HUES6 (cell line): ENCODE results near the gene SCRG1.

Experiments
- H3K27ac ChIP-seq: 2 replicates; pipeline ENCODE4 v1.7.0; 2013; ENCODE audit warnings: low read depth, mild to moderate bottlenecking, low read length, inconsistent platforms
- H3K27me3 ChIP-seq: 2 replicates; pipeline ENCODE4 v1.6.1; 2013; ENCODE audit warnings: low read length; ENCODE audit not compliant: control insufficient read depth, insufficient read depth
- H3K36me3 ChIP-seq: 2 replicates; pipeline ENCODE4 v1.6.1; 2013; ENCODE audit warnings: low read length; ENCODE audit not compliant: control insufficient read depth, insufficient read depth
- H3K4me1 ChIP-seq: 2 replicates; pipeline ENCODE4 v1.6.1; 2013; ENCODE audit warnings: low read length; ENCODE audit not compliant: control insufficient read depth, insufficient read depth
- H3K4me3 ChIP-seq: 2 replicates; pipeline ENCODE4 v1.5.1; 2013; ENCODE audit warnings: low read depth, low read length
- H3K9ac ChIP-seq: one replicate; pipeline ENCODE4 v1.6.1; 2013; ENCODE audit warnings: mild to moderate bottlenecking, low read length
- H3K9me3 ChIP-seq: 2 replicates; pipeline ENCODE4 v1.6.1; 2013; ENCODE audit warnings: low read depth, low read length; ENCODE audit not compliant: control insufficient read depth, insufficient read depth

Gene SCRG1

GRCh38 chr4:173398779-173399415 lies at the start of gene SCRG1:
Gene SCRG1 (minus strand): TSS chr4:173399116. CDS start chr4:173391414, 7,702 bp downstream.
- Histone ChIP-seq H3K9me3 (no peaks in the 10 kb centered on the region), H3K4me1 (peaks cover 4% of the 10 kb centered on the region; the same call in 1 of the 2 replicates), H3K4me3 (no peak within 1 kb of the TSS), H3K36me3 (no peaks in the 10 kb centered on the region), H3K27me3 (no peaks in the 10 kb centered on the region), H3K27ac (no peak within 1 kb of the TSS), H3K9ac (no peak within 1 kb of the TSS)

GRCh38 chr4:173448103-173448502 lies 49.2 kb upstream of the SCRG1 start:
- no peak overlapping the region for H3K9ac ChIP-seq
- H3K27me3 ChIP-seq: no peaks in the 10 kb centered on the region
- H3K9me3 ChIP-seq: no peaks in the 10 kb centered on the region
- no peak overlapping the region for H3K27ac ChIP-seq
- H3K4me1 ChIP-seq: no peaks in the 10 kb centered on the region; the same call in 1 of the 2 replicates
- no peaks in the 10 kb centered on the region for H3K36me3 ChIP-seq
- no peak overlapping the region for H3K4me3 ChIP-seq

- no peaks in the 10 kb centered on the region for H3K36me3 ChIP-seq
- H3K4me3 ChIP-seq: no peak overlapping the region
- no peaks in the 10 kb centered on the region for H3K27me3 ChIP-seq
- H3K9ac ChIP-seq: no peak overlapping the region
- H3K4me1 ChIP-seq: no peaks in the 10 kb centered on the region; the same call in 1 of the 2 replicates
- no peak overlapping the region for H3K27ac ChIP-seq
- H3K9me3 ChIP-seq: no peaks in the 10 kb centered on the region
Measured at GRCh38 chr4:173446416-173446815, 47.5 kb upstream of the SCRG1 start.

- no peak overlapping the region for H3K9ac ChIP-seq
- no peak overlapping the region for H3K27ac ChIP-seq
- H3K9me3 ChIP-seq: no peaks in the 10 kb centered on the region
- H3K27me3 ChIP-seq: no peaks in the 10 kb centered on the region
- no peaks in the 10 kb centered on the region for H3K4me1 ChIP-seq
- no peak overlapping the region for H3K4me3 ChIP-seq
- H3K36me3 ChIP-seq: no peaks in the 10 kb centered on the region
Measured at GRCh38 chr4:173443121-173443520, 44.2 kb upstream of the SCRG1 start.

GRCh38 chr4:173442223-173442932 lies 43.5 kb upstream of the SCRG1 start:
- Histone ChIP-seq H3K27ac (no peak overlapping the region), H3K36me3 (no peaks in the 10 kb centered on the region), H3K9me3 (no peaks in the 10 kb centered on the region), H3K27me3 (no peaks in the 10 kb centered on the region), H3K4me1 (no peaks in the 10 kb centered on the region), H3K4me3 (no peak overlapping the region), H3K9ac (no peak overlapping the region)

- Histone ChIP-seq H3K36me3 (no peaks in the 10 kb centered on the region), H3K9me3 (no peaks in the 10 kb centered on the region), H3K4me1 (0 out of 2 replicates have a peak, but pooled peaks cover 9% of the 10 kb centered on the region), H3K9ac (no peak overlapping the region), H3K27ac (no peak overlapping the region), H3K4me3 (no peak overlapping the region), H3K27me3 (no peaks in the 10 kb centered on the region)
Measured at GRCh38 chr4:173440888-173441287, 42.0 kb upstream of the SCRG1 start.

GRCh38 chr4:173436771-173437265 lies 37.9 kb upstream of the SCRG1 start:
- Histone ChIP-seq H3K9ac (no peak overlapping the region), H3K36me3 (no peaks in the 10 kb centered on the region), H3K4me3 (no peak overlapping the region), H3K27me3 (no peaks in the 10 kb centered on the region), H3K27ac (no peak overlapping the region), H3K4me1 (peaks cover 13% of the 10 kb centered on the region; the same call in 1 of the 2 replicates), H3K9me3 (no peaks in the 10 kb centered on the region)

GRCh38 chr4:173436149-173436579 lies 37.2 kb upstream of the SCRG1 start:
- Histone ChIP-seq H3K27ac (no peak overlapping the region), H3K9ac (no peak overlapping the region), H3K4me1 (peaks cover 13% of the 10 kb centered on the region; the same call in 1 of the 2 replicates), H3K27me3 (no peaks in the 10 kb centered on the region), H3K9me3 (no peaks in the 10 kb centered on the region), H3K36me3 (no peaks in the 10 kb centered on the region), H3K4me3 (no peak overlapping the region)

GRCh38 chr4:173434231-173434630 lies 35.3 kb upstream of the SCRG1 start:
- H3K9ac ChIP-seq: no peak overlapping the region
- no peaks in the 10 kb centered on the region for H3K27me3 ChIP-seq
- H3K36me3 ChIP-seq: no peaks in the 10 kb centered on the region
- H3K9me3 ChIP-seq: no peaks in the 10 kb centered on the region
- no peak overlapping the region for H3K27ac ChIP-seq
- no peak overlapping the region for H3K4me3 ChIP-seq
- peaks cover 13% of the 10 kb centered on the region; the same call in 1 of the 2 replicates for H3K4me1 ChIP-seq

GRCh38 chr4:173433447-173433846 lies 34.5 kb upstream of the SCRG1 start:
- Histone ChIP-seq H3K9me3 (no peaks in the 10 kb centered on the region), H3K9ac (no peak overlapping the region), H3K27me3 (no peaks in the 10 kb centered on the region), H3K4me1 (peaks cover 13% of the 10 kb centered on the region; the same call in 1 of the 2 replicates), H3K36me3 (no peaks in the 10 kb centered on the region), H3K4me3 (no peak overlapping the region), H3K27ac (no peak overlapping the region)

- no peak overlapping the region for H3K9ac ChIP-seq
- no peaks in the 10 kb centered on the region for H3K27me3 ChIP-seq
- no peak overlapping the region for H3K27ac ChIP-seq
- no peaks in the 10 kb centered on the region for H3K36me3 ChIP-seq
- H3K9me3 ChIP-seq: no peaks in the 10 kb centered on the region
- H3K4me3 ChIP-seq: no peak overlapping the region
- H3K4me1 ChIP-seq: peaks cover 13% of the 10 kb centered on the region; the same call in 1 of the 2 replicates
Measured at GRCh38 chr4:173432430-173432829, 33.5 kb upstream of the SCRG1 start.
